Caco-2 (cell line): ENCODE results near the gene BEST3. TPM values are rescaled to one million over a fixed set of nuclear protein-coding genes. Genes with fewer than 3 reads are reported as not detected.

ENCODE experiments used
- BruUV-seq: library from RNA; stranded (reverse); fragments of 400-500 nt; replicated peaks from 2 replicates; lab custom pipeline; 2021; lab: Mats Ljungman, UMichigan
- CTCF ChIA-PET: fragments of 300-600 bp; sonication (Branson Sonifier 250); formaldehyde crosslinking; loops from one replicate; lab custom pipeline; 2022; ENCODE audit warnings: antibody characterized with exemption; lab: Charles Lee
- POLR2A ChIA-PET: fragments of 300-600 bp; sonication (Branson Sonifier 250); formaldehyde crosslinking; loops from one replicate; lab custom pipeline; 2022; ENCODE audit warnings: antibody characterized with exemption; lab: Charles Lee
- DNase-seq, 2 experiments: peaks; one replicate each; pipeline versions ENCODE4 v3.0.0 to v3.0.0-alpha.2; 2020 to 2022
- H3K27me3 ChIP-seq: replicated peaks from 2 replicates; pipeline ENCODE4 v1.6.0; 2011; ENCODE audit warnings: low read length; ENCODE audit not compliant: control insufficient read depth, insufficient read depth
- H3K36me3 ChIP-seq: 2 replicates; pipeline ENCODE4 v1.5.1; 2011; ENCODE audit warnings: low read length; ENCODE audit not compliant: control insufficient read depth, insufficient read depth
- H3K4me1 ChIP-seq: fragments of 250-450 bp; sonication (Bioruptor Pico); 2 replicates; pipeline ENCODE4 v1.5.1; 2020; ENCODE audit warnings: mild to moderate bottlenecking
- H3K4me3 ChIP-seq: 2 replicates; pipeline ENCODE4 v1.5.1; 2011; ENCODE audit warnings: low read depth, mild to moderate bottlenecking, control low read depth, low read length
- H3K9me3 ChIP-seq: fragments of 250-450 bp; sonication (Bioruptor Pico); 2 replicates; pipeline ENCODE4 v1.5.1; 2020; ENCODE audit warnings: mild to moderate bottlenecking, moderate library complexity
- H3K27ac Mint-ChIP-seq: one replicate; pipeline ENCODE4 v1.8.0; 2022; ENCODE audit warnings: mixed read lengths; ENCODE audit not compliant: unreplicated experiment
- H3K27me3 Mint-ChIP-seq: one replicate; pipeline ENCODE4 v1.8.0; 2022; ENCODE audit warnings: mixed read lengths; ENCODE audit not compliant: insufficient read depth, unreplicated experiment
- H3K36me3 Mint-ChIP-seq: one replicate; pipeline ENCODE4 v1.8.0; 2022; ENCODE audit warnings: mild to moderate bottlenecking, mixed read lengths; ENCODE audit not compliant: insufficient read depth, unreplicated experiment
- H3K4me1 Mint-ChIP-seq: one replicate; pipeline ENCODE4 v1.8.0; 2022; ENCODE audit warnings: low read depth, mixed read lengths; ENCODE audit not compliant: unreplicated experiment
- H3K4me3 Mint-ChIP-seq: one replicate; pipeline ENCODE4 v1.8.0; 2022; ENCODE audit warnings: mild to moderate bottlenecking, moderate library complexity, mixed read lengths; ENCODE audit not compliant: unreplicated experiment
- H3K9me3 Mint-ChIP-seq: one replicate; pipeline ENCODE4 v1.8.0; 2022; ENCODE audit warnings: mixed read lengths; ENCODE audit not compliant: unreplicated experiment
- intact Hi-C: fragments of 100-400 bp; cut with micrococcal nuclease; formaldehyde crosslinking; loops from one replicate; pipeline ENCODE4 v1.10.0; 2022; ENCODE audit not compliant: unreplicated experiment
- total RNA-seq: library from RNA; stranded (reverse); gene quantifications from 2 replicates; pipeline ENCODE4 v1.2.3, GENCODE V29; 2022
- TF ChIP-seq, protein P1 (sequence below), 2 experiments: fragments of 200-600 bp in 1 of 2; IDR thresholded peaks; 1 replicate in 1 of 2; 2 replicates in 1 of 2; pipeline versions ENCODE4 v1.5.1 to v1.8.0; 2011 to 2022; ENCODE audit warnings: antibody characterized with exemption in 1 of 2, control low read depth in 1 of 2, inconsistent platforms in 1 of 2, low read depth in 1 of 2, low read length in 1 of 2, mild to moderate bottlenecking in 1 of 2, moderate library complexity in 1 of 2; ENCODE audit not compliant: insufficient read depth in 1 of 2, severe bottlenecking in 1 of 2, unreplicated experiment in 1 of 2

The BEST3 gene
- total RNA-seq, 1 experiment from 2014 or later, result 1.3 TPM

DNA sequence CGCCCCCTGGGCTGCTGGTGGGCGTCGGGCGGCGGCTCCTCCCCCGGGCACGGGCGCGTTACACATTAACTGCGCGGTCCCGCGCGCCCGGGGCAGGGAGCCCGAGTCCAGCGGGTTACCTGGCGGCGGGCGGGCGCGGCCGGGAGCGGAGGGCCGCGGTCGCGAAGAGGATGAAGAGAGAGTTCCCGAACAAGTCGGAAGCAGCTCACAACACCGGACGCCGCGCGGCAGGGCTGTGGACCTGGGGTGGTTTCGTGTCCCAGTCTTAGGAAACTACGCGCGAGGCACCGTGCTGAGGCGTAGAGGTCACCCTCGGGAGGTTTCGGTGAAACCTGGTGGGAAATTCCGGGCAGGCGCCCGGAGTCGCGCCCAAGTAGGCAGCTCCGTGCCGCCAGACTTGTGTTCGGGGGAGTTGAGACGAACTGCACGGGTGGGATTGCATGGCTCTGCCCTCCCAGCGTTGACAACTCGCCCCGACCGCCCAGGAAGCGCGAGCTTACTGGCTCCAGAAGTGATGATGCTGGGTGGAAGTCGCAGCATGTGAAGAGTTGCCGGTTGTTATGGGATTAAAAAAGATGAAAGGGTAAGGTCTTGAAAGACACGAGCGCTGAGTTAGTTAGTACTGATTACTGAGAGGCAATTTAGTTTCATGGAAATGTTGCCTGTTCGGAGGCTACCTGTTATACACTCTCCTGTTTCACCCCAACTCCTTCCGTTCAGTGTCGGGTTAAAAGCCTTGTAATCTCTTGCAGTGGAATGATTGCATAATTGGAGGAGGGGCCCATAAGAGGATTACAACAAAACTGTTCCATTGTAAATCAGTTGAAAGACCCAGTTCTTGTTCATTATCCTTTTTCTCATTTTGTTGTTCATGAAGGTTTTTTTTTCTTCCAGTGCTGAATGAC lies 40.4 kb upstream of the BEST3 start:
- TF ChIP-seq, protein P1, sequence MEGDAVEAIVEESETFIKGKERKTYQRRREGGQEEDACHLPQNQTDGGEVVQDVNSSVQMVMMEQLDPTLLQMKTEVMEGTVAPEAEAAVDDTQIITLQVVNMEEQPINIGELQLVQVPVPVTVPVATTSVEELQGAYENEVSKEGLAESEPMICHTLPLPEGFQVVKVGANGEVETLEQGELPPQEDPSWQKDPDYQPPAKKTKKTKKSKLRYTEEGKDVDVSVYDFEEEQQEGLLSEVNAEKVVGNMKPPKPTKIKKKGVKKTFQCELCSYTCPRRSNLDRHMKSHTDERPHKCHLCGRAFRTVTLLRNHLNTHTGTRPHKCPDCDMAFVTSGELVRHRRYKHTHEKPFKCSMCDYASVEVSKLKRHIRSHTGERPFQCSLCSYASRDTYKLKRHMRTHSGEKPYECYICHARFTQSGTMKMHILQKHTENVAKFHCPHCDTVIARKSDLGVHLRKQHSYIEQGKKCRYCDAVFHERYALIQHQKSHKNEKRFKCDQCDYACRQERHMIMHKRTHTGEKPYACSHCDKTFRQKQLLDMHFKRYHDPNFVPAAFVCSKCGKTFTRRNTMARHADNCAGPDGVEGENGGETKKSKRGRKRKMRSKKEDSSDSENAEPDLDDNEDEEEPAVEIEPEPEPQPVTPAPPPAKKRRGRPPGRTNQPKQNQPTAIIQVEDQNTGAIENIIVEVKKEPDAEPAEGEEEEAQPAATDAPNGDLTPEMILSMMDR (IDR thresholded peaks at IDR 0.05; ENCODE audit: insufficient read depth in 1 of 2, low read depth in 1 of 2, low read length in 1 of 2, severe bottlenecking in 1 of 2, unreplicated experiment in 1 of 2), result no peak
- Mint-ChIP-seq H3K36me3 (no peaks in the 10 kb centered on the region), H3K27me3 (no peaks in the 10 kb centered on the region), H3K9me3 (no peaks in the 10 kb centered on the region), H3K27ac (peak overlapping the region; percentile 97), H3K4me3 (peak overlapping the region; percentile 94), H3K4me1 (peaks cover 10% of the 10 kb centered on the region)
- H3K9me3 ChIP-seq, result no peaks in the 10 kb centered on the region
- no peaks in the 10 kb centered on the region for H3K27me3 ChIP-seq
- H3K4me3 ChIP-seq, result peak overlapping the region; percentile 90
- intact Hi-C loops, result loop anchor here (10.0 kb wide), 1 partner anchor 405 kb away; no protein-coding TSS in a partner anchor
- peaks cover 15% of the 10 kb centered on the region; the same call in 1 of the 2 replicates for H3K4me1 ChIP-seq
- BruUV-seq, result TSS peak; percentile 75
- CTCF ChIA-PET, result interaction anchor here (0.6 kb wide), 1 partner anchor 12 kb away, joined by 3 read pairs; no protein-coding TSS in a partner anchor
- DNase-seq, result peak; percentile 64 to 81
- POLR2A ChIA-PET, result interaction anchor here (0.5 to 0.6 kb wide), 2 partner anchors 322 to 350 kb away, joined by 3 to 7 read pairs; no protein-coding TSS in a partner anchor
- no peaks in the 10 kb centered on the region for H3K36me3 ChIP-seq

DNA sequence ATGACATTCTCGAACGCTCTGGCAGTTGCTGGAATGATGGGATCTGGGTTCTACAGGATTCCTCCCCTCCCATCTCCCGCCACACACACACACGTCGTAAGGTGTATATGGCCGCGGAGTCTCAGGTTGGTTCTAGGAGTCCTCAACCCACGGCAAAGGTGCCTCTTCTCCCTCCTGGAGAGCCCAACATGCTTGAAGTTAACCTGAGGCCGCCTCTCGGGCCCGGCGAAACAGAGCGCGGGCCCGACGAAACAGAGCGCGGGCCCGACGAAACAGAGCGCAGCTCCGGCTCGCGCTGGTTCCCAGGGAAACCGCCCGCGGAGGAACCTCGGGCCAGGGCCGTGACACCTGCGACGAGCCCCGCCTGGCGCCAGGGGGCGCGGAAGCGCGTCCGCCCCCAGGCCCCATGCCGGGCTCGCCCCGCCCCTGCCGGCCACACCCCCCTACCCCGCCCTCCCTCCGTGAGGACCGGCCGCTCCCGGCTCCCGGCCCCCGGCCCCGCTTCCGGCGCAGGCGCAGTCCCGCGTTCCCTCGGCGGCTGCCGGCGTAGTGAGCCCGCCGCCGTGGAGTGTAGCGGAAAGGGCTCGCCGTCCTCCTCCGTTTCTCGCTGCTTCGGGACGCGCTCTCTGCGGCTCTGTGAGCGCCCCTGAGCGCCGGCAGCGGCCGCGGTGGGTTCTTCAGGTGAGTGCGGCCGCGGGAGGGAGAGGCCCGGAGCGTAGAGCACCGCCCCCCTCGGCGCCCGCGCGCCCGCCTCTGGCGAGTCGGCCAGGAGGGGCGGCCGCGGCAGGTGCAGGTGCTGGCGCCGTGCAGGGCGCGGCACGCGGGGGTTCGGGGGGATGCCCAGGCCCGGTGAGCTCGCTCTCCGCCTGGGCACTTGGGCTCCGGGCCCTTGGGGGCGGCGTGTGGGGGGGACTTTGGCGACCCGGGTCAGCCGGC lies 39.5 kb upstream of the BEST3 start, which contains the start of gene RAB3IP:
RAB3IP (plus strand) TSS at position 510 of the 936 bp plus-strand sequence. CDS start 16,549 bp downstream, outside the sequence.
- BruUV-seq, result no TSS peak
- intact Hi-C loops, result loop anchor here (1.0 to 10.0 kb wide), 2 partner anchors 322 to 404 kb away; no protein-coding TSS in a partner anchor
- Mint-ChIP-seq H3K27me3 (no peaks in the 10 kb centered on the region), H3K9me3 (no peaks in the 10 kb centered on the region), H3K36me3 (no peaks in the 10 kb centered on the region), H3K4me1 (peaks cover 10% of the 10 kb centered on the region), H3K4me3 (peak within 1 kb of the TSS; percentile 94), H3K27ac (peak within 1 kb of the TSS; percentile 97)
- ChIA-PET POLR2A (interaction anchor here (0.6 kb wide), 2 partner anchors 13 to 351 kb away, joined by 3 read pairs; no protein-coding TSS in a partner anchor), CTCF (interaction anchor here (0.6 kb wide), 1 partner anchor 13 kb away, joined by 3 read pairs; no protein-coding TSS in a partner anchor)
- H3K27me3 ChIP-seq, result no peaks in the 10 kb centered on the region
- peak; percentile 92 to 95 for DNase-seq
- H3K36me3 ChIP-seq, result no peaks in the 10 kb centered on the region
- no peaks in the 10 kb centered on the region for H3K9me3 ChIP-seq
- TF ChIP-seq, protein P1 (IDR thresholded peaks at IDR 0.05; ENCODE audit: insufficient read depth in 1 of 2, low read depth in 1 of 2, low read length in 1 of 2, severe bottlenecking in 1 of 2, unreplicated experiment in 1 of 2), result peak; percentile 69 to 74
- peaks cover 15% of the 10 kb centered on the region; the same call in 1 of the 2 replicates for H3K4me1 ChIP-seq
- peak within 1 kb of the TSS; percentile 90 for H3K4me3 ChIP-seq
